Activated CD4-positive, alpha-beta T cell treated with anti-CD3 and anti-CD28 coated beads, Interleukin-2, amount 10 ng/mL, durations not matched to agents 7 days and 5 days (primary cell): ENCODE results near the gene SMC6. TPM values are rescaled to one million over a fixed set of nuclear protein-coding genes. Genes with fewer than 3 reads are reported as not detected.

Experiments used
- CTCF ChIA-PET: fragments of 350-600 bp; sonication (Branson Sonifier 250); formaldehyde crosslinking; loops from one replicate; lab custom pipeline; 2021; ENCODE audit warnings: antibody characterized with exemption; lab: Charles Lee
- POLR2A ChIA-PET: fragments of 350-600 bp; sonication (Branson Sonifier 250); formaldehyde crosslinking; loops from one replicate; lab custom pipeline; 2021; ENCODE audit warnings: antibody characterized with exemption; lab: Charles Lee
- DNase-seq: peaks from one replicate; pipeline ENCODE4 v3.0.0-alpha.2; 2020
- H3K27ac Mint-ChIP-seq: one replicate; pipeline ENCODE4 v1.8.0; 2021; ENCODE audit warnings: mild to moderate bottlenecking, moderate library complexity, mixed read lengths
- H3K27me3 Mint-ChIP-seq: one replicate; pipeline ENCODE4 v1.8.0; 2021; ENCODE audit warnings: mixed read lengths
- H3K36me3 Mint-ChIP-seq: one replicate; pipeline ENCODE4 v1.8.0; 2021; ENCODE audit warnings: low read depth, mixed read lengths
- H3K4me1 Mint-ChIP-seq: one replicate; pipeline ENCODE4 v1.8.0; 2021; ENCODE audit warnings: mixed read lengths
- H3K4me3 Mint-ChIP-seq: one replicate; pipeline ENCODE4 v1.8.0; 2021; ENCODE audit warnings: mild to moderate bottlenecking, moderate library complexity, mixed read lengths
- H3K9me3 Mint-ChIP-seq: one replicate; pipeline ENCODE4 v1.8.0; 2021; ENCODE audit warnings: mixed read lengths
- total RNA-seq, 2 experiments: library from RNA; stranded (reverse); gene quantifications; one replicate each; pipeline ENCODE4 v1.2.3, GENCODE V29; 2021

Gene SMC6
- total RNA-seq, 2 experiments from 2014 or later: 41.3 to 41.9 TPM

- ChIA-PET CTCF (interaction anchor here (0.5 kb wide), 1 partner anchor 155 kb away, joined by 3 read pairs; no protein-coding TSS in a partner anchor), POLR2A (no interaction called here)
- peaks cover 14% of the 10 kb centered on the region for H3K4me1 Mint-ChIP-seq
- H3K36me3 Mint-ChIP-seq: peaks cover 4% of the 10 kb centered on the region
- H3K27ac Mint-ChIP-seq: no peak overlapping the region
- H3K27me3 Mint-ChIP-seq: peaks cover 28% of the 10 kb centered on the region
- DNase-seq: no peak
- no peak overlapping the region for H3K4me3 Mint-ChIP-seq
- no peaks in the 10 kb centered on the region for H3K9me3 Mint-ChIP-seq
Observed at GRCh38 chr2:17788773-17789172, 35.2 kb upstream of the SMC6 start.

GRCh38 chr2:17786727-17787126 lies 33.1 kb upstream of the SMC6 start:
- ChIA-PET POLR2A (no interaction called here), CTCF (interaction anchor here (1.1 kb wide), 1 partner anchor 30 kb away, joined by 3 read pairs; no protein-coding TSS in a partner anchor)
- Mint-ChIP-seq H3K9me3 (peaks cover 2% of the 10 kb centered on the region), H3K4me3 (no peak overlapping the region), H3K36me3 (peaks cover 22% of the 10 kb centered on the region), H3K27me3 (peaks cover 17% of the 10 kb centered on the region), H3K4me1 (peaks cover 3% of the 10 kb centered on the region), H3K27ac (no peak overlapping the region)
- no peak for DNase-seq

DNA sequence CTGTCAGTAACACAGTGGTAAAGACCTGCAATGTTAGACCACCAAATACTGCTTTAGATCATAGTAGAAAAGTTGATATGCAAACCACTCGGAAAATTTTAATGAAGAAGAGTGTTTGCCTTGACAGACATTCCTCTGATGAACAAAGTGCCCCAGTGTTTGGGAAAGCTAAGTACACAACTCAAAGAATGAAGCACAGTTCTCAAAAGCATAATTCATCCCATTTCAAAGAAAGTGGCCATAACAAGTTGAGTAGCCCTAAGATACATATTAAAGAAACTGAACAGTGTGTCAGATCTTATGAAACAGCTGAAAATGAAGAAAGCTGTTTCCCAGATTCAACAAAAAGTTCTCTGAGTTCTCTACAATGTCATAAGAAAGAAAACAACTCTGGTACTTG lies 27.9 kb upstream of the SMC6 start:
- Mint-ChIP-seq H3K9me3 (peaks cover 2% of the 10 kb centered on the region), H3K27me3 (no peaks in the 10 kb centered on the region), H3K4me1 (no peaks in the 10 kb centered on the region), H3K4me3 (no peak overlapping the region), H3K36me3 (peaks cover 52% of the 10 kb centered on the region), H3K27ac (no peak overlapping the region)
- ChIA-PET POLR2A (no interaction called here), CTCF (interaction anchor here (0.6 kb wide), 1 partner anchor 1347 kb away, joined by 3 read pairs; no protein-coding TSS in a partner anchor)
- DNase-seq: no peak

GRCh38 chr2:17780546-17780945 lies 26.9 kb upstream of the SMC6 start:
- H3K27ac Mint-ChIP-seq: no peak overlapping the region
- no peak overlapping the region for H3K4me3 Mint-ChIP-seq
- H3K27me3 Mint-ChIP-seq: no peaks in the 10 kb centered on the region
- peaks cover 57% of the 10 kb centered on the region for H3K36me3 Mint-ChIP-seq
- ChIA-PET CTCF (interaction anchor here (0.6 kb wide), 1 partner anchor 9 kb away, joined by 5 read pairs; no protein-coding TSS in a partner anchor), POLR2A (no interaction called here)
- DNase-seq: no peak
- H3K9me3 Mint-ChIP-seq: peaks cover 2% of the 10 kb centered on the region
- no peaks in the 10 kb centered on the region for H3K4me1 Mint-ChIP-seq

DNA sequence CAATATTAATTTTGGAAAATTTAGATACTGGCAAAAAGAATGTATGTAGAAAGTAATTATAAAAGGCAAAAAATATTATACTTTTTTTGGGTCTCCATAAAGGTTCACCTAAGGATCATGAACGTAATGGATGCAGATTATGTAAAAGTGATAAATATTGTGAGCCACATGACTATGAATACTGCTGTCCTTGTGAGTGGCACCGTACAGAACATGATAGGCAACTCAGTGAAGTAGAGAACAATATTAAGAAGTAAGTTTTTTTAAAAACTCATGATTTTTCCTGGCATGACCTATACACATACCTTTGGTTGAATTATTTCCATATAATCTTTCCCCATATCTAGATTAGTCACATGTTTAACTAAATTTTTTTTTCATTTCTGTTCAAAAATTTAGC lies 18.9 kb upstream of the SMC6 start:
- H3K4me1 Mint-ChIP-seq: no peaks in the 10 kb centered on the region
- H3K27me3 Mint-ChIP-seq: no peaks in the 10 kb centered on the region
- CTCF ChIA-PET: no interaction called here
- H3K36me3 Mint-ChIP-seq: peaks cover 25% of the 10 kb centered on the region
- no peak for DNase-seq
- POLR2A ChIA-PET: no interaction called here
- H3K4me3 Mint-ChIP-seq: no peak overlapping the region
- H3K9me3 Mint-ChIP-seq: no peaks in the 10 kb centered on the region
- H3K27ac Mint-ChIP-seq: no peak overlapping the region

DNA sequence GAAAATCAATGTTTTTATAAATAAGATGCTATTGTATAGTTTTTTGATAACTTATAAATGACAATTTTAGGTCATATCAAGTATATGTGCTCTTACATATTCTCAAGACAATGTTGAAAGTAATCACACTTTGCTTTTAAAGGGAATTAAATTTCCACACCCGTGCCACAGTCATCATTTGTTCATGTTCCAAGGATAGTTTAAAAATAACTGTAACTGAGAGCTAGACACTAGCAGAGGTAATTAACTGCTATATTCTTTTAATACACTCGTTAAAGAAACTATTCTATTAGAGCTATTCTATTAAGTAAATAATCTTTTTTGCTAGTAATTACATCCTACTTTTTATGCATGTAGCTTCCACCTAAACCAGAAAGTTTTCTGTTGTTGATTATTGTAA lies 18.3 kb upstream of the SMC6 start:
- Mint-ChIP-seq H3K9me3 (no peaks in the 10 kb centered on the region), H3K36me3 (peaks cover 24% of the 10 kb centered on the region), H3K4me3 (no peak overlapping the region), H3K27me3 (no peaks in the 10 kb centered on the region), H3K4me1 (no peaks in the 10 kb centered on the region), H3K27ac (no peak overlapping the region)
- CTCF ChIA-PET: no interaction called here
- DNase-seq: no peak
- POLR2A ChIA-PET: no interaction called here

GRCh38 chr2:17768894-17769293 lies 15.3 kb upstream of the SMC6 start:
- POLR2A ChIA-PET: no interaction called here
- Mint-ChIP-seq H3K9me3 (no peaks in the 10 kb centered on the region), H3K4me1 (no peaks in the 10 kb centered on the region), H3K27ac (no peak overlapping the region), H3K4me3 (no peak overlapping the region), H3K27me3 (no peaks in the 10 kb centered on the region), H3K36me3 (peaks cover 17% of the 10 kb centered on the region)
- DNase-seq: no peak
- CTCF ChIA-PET: interaction anchor here (1.2 kb wide), 1 partner anchor 51 kb away, joined by 3 read pairs; no protein-coding TSS in a partner anchor

DNA sequence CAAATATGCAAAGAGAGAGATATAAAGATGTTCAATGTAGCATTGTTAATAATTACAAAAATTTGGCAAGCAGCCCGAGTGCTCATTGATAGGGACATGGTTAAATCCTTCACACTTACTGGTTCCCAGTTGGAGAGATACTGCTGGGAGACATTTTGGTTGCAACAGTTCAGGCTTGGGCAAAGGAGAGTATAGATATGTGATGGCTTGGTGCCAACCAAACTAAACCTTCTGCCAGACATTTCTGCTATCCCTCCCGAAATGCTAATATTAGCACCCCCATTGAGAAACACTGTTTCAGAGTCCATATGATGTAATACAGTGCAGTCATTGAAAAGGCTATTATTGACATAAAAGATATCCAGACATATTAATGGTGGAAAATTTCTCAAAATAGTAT lies 11.8 kb upstream of the SMC6 start:
- peaks cover 25% of the 10 kb centered on the region for H3K36me3 Mint-ChIP-seq
- DNase-seq: no peak
- H3K27me3 Mint-ChIP-seq: no peaks in the 10 kb centered on the region
- ChIA-PET POLR2A (no interaction called here), CTCF (no interaction called here)
- H3K4me1 Mint-ChIP-seq: no peaks in the 10 kb centered on the region
- H3K27ac Mint-ChIP-seq: no peak overlapping the region
- no peaks in the 10 kb centered on the region for H3K9me3 Mint-ChIP-seq
- no peak overlapping the region for H3K4me3 Mint-ChIP-seq

DNA sequence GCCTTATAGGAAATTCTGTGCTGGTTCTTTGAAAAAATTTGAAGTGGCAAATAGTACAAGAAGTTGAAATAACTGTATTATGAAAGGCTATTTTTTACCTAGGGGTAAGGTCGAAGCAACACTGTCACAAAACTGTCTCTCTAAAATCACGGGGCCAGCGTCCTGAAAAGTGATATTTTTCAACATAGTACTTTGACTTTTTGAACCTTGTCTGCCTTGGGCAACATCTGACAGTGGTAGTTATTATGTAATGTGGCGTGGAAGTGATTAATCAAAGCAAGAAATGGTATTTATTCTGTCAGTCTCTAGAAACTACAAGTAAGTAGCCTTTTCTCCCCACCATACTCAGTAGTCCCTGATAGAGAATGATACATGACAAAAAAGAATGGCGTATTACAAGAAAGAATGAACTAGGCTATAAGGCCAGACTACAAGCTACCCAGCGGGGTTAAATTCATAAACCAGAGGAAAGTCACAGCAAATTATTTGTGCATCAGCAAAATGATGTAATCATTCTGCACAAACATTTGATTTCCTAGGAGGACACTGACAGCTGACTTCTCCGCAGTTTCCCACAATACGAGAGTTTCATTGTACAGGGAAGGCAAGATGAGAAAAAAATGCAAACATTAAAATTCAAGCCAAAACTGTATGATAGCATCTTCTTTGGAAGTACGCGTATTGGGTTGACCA lies 10.2 kb upstream of the SMC6 start:
- Mint-ChIP-seq H3K4me1 (peaks cover 2% of the 10 kb centered on the region), H3K27ac (no peak overlapping the region), H3K36me3 (peaks cover 28% of the 10 kb centered on the region), H3K9me3 (no peaks in the 10 kb centered on the region), H3K4me3 (no peak overlapping the region), H3K27me3 (no peaks in the 10 kb centered on the region)
- ChIA-PET CTCF (no interaction called here), POLR2A (no interaction called here)
- DNase-seq: no peak

- Mint-ChIP-seq H3K9me3 (no peaks in the 10 kb centered on the region), H3K4me3 (no peak overlapping the region)
- POLR2A ChIA-PET: no interaction called here
Observed at GRCh38 chr2:17762451-17762850, 8.8 kb upstream of the SMC6 start.

DNA sequence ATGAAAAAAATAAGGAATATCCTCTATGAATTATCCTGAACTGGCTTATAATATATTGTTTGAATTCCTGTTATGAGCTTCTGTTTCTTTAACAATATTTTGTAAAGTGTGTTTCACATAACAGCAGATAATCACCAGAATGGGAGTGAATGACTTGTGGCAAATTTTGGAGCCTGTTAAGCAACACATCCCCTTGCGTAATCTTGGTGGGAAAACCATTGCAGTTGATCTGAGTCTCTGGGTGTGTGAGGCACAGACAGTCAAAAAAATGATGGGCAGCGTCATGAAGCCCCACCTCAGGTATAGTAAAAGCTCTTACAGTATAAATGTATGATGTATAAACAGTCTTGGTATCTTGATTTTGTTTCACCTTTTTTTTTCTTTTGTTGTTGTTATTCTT lies 6.2 kb upstream of the SMC6 start:
- ChIA-PET POLR2A (no interaction called here), CTCF (interaction anchor here (0.6 kb wide), 1 partner anchor 89 kb away, joined by 6 read pairs; no protein-coding TSS in a partner anchor)
- no peaks in the 10 kb centered on the region for H3K27me3 Mint-ChIP-seq
- H3K9me3 Mint-ChIP-seq: no peaks in the 10 kb centered on the region
- peaks cover 27% of the 10 kb centered on the region for H3K4me1 Mint-ChIP-seq
- H3K4me3 Mint-ChIP-seq: no peak overlapping the region
- DNase-seq: no peak
- no peak overlapping the region for H3K27ac Mint-ChIP-seq
- peaks cover 18% of the 10 kb centered on the region for H3K36me3 Mint-ChIP-seq

More at GRCh38 chr2:17762451-17762850, 8.8 kb upstream of the SMC6 start:
- H3K27me3 Mint-ChIP-seq: no peaks in the 10 kb centered on the region
- no peak for DNase-seq
- no peak overlapping the region for H3K27ac Mint-ChIP-seq
- H3K4me1 Mint-ChIP-seq: peaks cover 11% of the 10 kb centered on the region
- CTCF ChIA-PET: interaction anchor here (1.3 kb wide), 1 partner anchor 8 kb away, joined by 3 read pairs; the partner anchor contains the start of gene GEN1
- H3K36me3 Mint-ChIP-seq: peaks cover 24% of the 10 kb centered on the region

- Mint-ChIP-seq H3K27ac (no peak overlapping the region), H3K4me1 (peaks cover 30% of the 10 kb centered on the region), H3K4me3 (no peak overlapping the region), H3K9me3 (no peaks in the 10 kb centered on the region), H3K27me3 (no peaks in the 10 kb centered on the region), H3K36me3 (peaks cover 11% of the 10 kb centered on the region)
- DNase-seq: no peak
- POLR2A ChIA-PET: no interaction called here
- CTCF ChIA-PET: no interaction called here
Observed at GRCh38 chr2:17758118-17758517, 4.5 kb upstream of the SMC6 start.

GRCh38 chr2:17757321-17757720 lies 3.7 kb upstream of the SMC6 start:
- ChIA-PET POLR2A (no interaction called here), CTCF (interaction anchor here (0.6 kb wide), 1 partner anchor 26 kb away, joined by 3 read pairs; no protein-coding TSS in a partner anchor)
- Mint-ChIP-seq H3K36me3 (peaks cover 10% of the 10 kb centered on the region), H3K27me3 (no peaks in the 10 kb centered on the region), H3K27ac (no peak overlapping the region), H3K4me1 (peaks cover 37% of the 10 kb centered on the region), H3K4me3 (no peak overlapping the region), H3K9me3 (no peaks in the 10 kb centered on the region)
- DNase-seq: no peak
